ENCODE measurements around the gene EP300. TPM values are rescaled to one million over a fixed set of nuclear protein-coding genes. Genes with fewer than 3 reads are reported as not detected.

Gene EP300
- total RNA-seq, 4 donors from 2014 or later: 50.5 to 111 (median 77.7) TPM

DNA sequence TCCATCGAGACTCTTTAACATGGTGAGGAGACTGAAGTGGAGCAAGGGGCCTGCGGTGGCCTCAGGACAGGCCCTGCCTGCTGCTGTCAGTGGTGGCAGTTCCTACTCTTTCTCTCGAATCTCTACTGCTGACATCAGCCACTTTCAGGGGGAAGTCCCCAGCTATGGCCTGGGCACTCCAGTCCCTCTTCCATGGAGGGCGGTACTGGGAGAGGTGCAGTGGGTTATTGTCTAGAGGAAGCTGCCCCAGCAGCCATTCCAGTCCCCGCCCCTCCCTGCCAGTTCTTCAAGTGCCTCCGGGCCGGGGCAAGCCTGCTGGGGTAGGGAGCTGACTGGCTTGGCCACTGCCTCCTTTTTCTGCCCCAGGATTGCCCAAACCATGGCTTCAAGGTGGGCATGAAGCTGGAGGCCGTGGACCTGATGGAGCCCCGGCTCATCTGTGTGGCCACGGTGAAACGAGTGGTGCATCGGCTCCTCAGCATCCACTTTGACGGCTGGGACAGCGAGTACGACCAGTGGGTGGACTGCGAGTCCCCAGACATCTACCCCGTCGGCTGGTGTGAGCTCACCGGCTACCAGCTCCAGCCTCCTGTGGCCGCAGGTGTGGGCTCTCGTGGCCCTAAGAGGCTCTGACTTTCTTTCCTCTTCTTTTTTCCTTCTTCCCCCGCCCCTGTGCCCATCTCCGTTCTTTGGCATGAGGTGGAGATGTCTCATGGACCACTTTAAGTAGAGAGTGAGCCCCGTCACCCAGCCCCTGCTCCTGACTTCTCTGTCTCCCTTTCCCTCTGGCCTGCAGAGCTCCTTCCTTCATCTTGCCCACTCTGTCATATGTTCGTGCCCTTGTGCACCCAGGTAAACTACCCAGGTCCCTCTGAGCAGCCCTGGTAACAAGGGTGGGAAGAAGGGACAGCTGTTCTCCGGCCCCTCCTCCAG lies 134.6 kb downstream of the EP300 start:
- Histone ChIP-seq H3K36me3 (peaks cover 43 to 98% (median 79%) of the 10 kb centered on the region in 4 donors), H3K27me3 (no peaks in the 10 kb centered on the region), H3K4me1 (peaks cover 0 to 23% (median 0%) of the 10 kb centered on the region in 4 donors), H3K9me3 (no peaks in the 10 kb centered on the region), H3K4me3 (no peak overlapping the region), H3K27ac (replicated peaks in 1 of 4) (no peak overlapping the region)
- 93% methylated on average over 17 of the region's 26 CpGs for WGBS
- TF ChIP-seq, protein P1, sequence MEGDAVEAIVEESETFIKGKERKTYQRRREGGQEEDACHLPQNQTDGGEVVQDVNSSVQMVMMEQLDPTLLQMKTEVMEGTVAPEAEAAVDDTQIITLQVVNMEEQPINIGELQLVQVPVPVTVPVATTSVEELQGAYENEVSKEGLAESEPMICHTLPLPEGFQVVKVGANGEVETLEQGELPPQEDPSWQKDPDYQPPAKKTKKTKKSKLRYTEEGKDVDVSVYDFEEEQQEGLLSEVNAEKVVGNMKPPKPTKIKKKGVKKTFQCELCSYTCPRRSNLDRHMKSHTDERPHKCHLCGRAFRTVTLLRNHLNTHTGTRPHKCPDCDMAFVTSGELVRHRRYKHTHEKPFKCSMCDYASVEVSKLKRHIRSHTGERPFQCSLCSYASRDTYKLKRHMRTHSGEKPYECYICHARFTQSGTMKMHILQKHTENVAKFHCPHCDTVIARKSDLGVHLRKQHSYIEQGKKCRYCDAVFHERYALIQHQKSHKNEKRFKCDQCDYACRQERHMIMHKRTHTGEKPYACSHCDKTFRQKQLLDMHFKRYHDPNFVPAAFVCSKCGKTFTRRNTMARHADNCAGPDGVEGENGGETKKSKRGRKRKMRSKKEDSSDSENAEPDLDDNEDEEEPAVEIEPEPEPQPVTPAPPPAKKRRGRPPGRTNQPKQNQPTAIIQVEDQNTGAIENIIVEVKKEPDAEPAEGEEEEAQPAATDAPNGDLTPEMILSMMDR (IDR thresholded peaks at IDR 0.05): no peak
- TF ChIP-seq POLR2A (IDR thresholded peaks at IDR 0.05; ENCODE audit: low read depth): no peak
- TF ChIP-seq POLR2AphosphoS5 (IDR thresholded peaks at IDR 0.05): no peak
- no peak for TF ChIP-seq EP300 (IDR thresholded peaks at IDR 0.05)
- intact Hi-C loops (cut with DNase I): no loop called here
- DNase-seq (ENCODE audit: extremely low spot score): no peak

DNA sequence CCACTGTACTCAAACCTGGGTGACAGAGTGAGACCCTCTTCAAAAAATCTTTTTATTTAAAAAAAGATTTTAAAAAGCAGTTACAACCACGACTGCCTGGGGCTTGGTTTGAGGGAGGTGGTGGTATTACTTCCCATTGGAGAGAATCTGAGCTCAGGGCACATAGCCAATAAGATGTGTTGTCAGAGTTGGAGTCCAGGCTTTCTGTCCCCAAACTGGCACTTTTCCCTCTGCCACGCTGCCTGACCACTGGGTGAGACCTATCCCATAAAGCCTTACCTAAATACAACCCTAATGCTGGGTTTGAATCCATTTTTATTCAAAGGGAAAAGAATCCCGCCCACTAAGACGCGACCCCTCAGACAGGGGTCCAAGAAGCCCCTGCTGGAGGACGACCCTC lies 136.8 kb downstream of the EP300 start:
- H3K4me3 ChIP-seq: no peak overlapping the region
- H3K9me3 ChIP-seq: no peaks in the 10 kb centered on the region
- peaks cover 22 to 76% (median 57%) of the 10 kb centered on the region in 4 donors for H3K36me3 ChIP-seq
- H3K4me1 ChIP-seq: peaks cover 0 to 30% (median 0%) of the 10 kb centered on the region in 4 donors
- intact Hi-C loops (cut with DNase I): no loop called here
- DNase-seq (ENCODE audit: extremely low spot score): no peak
- no peak for TF ChIP-seq POLR2A (IDR thresholded peaks at IDR 0.05; ENCODE audit: low read depth)
- no peaks in the 10 kb centered on the region for H3K27me3 ChIP-seq
- no peak overlapping the region for H3K27ac ChIP-seq (replicated peaks in 1 of 4)
- WGBS: 84% methylated on average over 6 of the region's 6 CpGs

Small RNA genes lying within 50 kb of the gene (small RNA-seq; reads per million reads assigned to genes)
- gene RF00019 (0 reads per million in 3 donors), gene RNU6-375P (0 reads per million in 3 donors)

Other genes with a start within 250 kb of the EP300 start
- gene ST13, start 236.0 kb upstream of the EP300 start, total RNA-seq: 100 to 1,000 TPM; 169 to 193 (median 189) TPM
- gene XPNPEP3, start 235.4 kb upstream of the EP300 start, total RNA-seq: 10 to 100 TPM in 2 of 4 donors, 1 to 10 TPM in 2; 7.6 to 15.8 (median 10.2) TPM
- not detected for gene DNAJB7, start 230.5 kb upstream of the EP300 start, total RNA-seq
- 10 to 100 TPM; 35.6 to 44.4 (median 39.6) TPM for gene RBX1, start 141.2 kb upstream of the EP300 start, total RNA-seq
- 10 to 100 TPM; 17.4 to 29.9 (median 22.4) TPM for gene L3MBTL2, start 112.7 kb downstream of the EP300 start, total RNA-seq
- gene CHADL, start 148.3 kb downstream of the EP300 start, total RNA-seq: 10 to 100 TPM in 2 of 4 donors, 1 to 10 TPM in 2; 7.5 to 13.2 (median 10.3) TPM
- gene RANGAP1, start 193.6 kb downstream of the EP300 start, total RNA-seq: 10 to 100 TPM; 39.9 to 87.9 (median 65.5) TPM
- 10 to 100 TPM; 39.9 to 72.2 (median 54.3) TPM for gene ZC3H7B, start 208.9 kb downstream of the EP300 start, total RNA-seq

All from esophagus muscularis mucosa (tissue), 4 donors.